Measurements from ENCODE around the gene SMPDL3A. TPM values are rescaled to one million over a fixed set of nuclear protein-coding genes. Genes with fewer than 3 reads are reported as not detected.
A peak's percentile ranks its signal among the peaks of the same experiment; 100 is the strongest.

The SMPDL3A gene
- total and polyA plus RNA-seq, 2 of the 13 experiments (the other 11 are each of a cell fraction or from before 2014, with no cell fraction given) = 7.8 to 17.3 TPM

DNA sequence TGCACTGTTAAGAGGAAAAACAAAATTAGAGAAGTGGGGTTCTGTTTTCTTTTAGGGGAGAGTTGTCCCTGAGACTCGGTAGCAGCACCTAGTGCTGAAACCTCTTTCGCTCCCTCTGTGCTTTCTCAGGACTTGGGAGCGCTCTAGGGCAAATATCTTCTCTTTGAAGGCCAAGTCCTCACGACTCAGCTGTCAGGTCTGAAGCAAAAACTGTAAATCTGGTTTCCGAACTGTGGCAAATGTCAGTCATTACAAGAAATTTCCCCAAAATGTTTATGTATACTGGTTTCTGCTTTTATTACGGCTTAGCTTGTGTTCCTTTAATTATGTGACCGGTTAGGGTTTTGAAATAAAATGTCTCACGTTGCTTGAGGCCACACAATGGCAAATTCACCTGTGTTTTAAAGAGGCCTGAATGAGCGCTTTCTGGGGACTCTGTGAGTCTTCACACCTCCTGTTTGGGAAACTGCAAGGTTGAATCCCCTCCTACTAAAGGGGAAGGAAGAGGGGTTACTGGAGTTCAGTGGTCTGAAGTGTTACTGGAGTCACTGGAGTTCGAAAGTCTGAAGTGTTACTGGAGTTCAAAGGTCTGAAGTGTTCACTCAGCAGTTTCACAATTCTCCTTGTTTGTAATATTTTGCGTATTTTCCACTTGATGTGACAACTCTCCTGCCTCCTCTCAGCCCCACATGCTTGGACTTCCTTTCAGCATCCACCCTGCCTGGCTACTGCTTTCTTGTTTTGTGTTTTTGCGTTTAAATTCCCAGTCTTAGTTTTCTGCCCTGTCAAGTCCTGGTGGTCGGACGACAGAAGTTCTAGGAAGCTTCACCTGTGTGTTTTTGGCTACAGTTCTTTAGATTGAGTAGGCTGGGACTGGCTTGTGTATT lies 1.6 kb downstream of the SMPDL3A start (continued):
- TF ChIP-seq FOXO4 (CRISPR knock-in tag; conservative IDR thresholded peaks at IDR 0.05) = no peak
- TF ChIP-seq, protein P1, sequence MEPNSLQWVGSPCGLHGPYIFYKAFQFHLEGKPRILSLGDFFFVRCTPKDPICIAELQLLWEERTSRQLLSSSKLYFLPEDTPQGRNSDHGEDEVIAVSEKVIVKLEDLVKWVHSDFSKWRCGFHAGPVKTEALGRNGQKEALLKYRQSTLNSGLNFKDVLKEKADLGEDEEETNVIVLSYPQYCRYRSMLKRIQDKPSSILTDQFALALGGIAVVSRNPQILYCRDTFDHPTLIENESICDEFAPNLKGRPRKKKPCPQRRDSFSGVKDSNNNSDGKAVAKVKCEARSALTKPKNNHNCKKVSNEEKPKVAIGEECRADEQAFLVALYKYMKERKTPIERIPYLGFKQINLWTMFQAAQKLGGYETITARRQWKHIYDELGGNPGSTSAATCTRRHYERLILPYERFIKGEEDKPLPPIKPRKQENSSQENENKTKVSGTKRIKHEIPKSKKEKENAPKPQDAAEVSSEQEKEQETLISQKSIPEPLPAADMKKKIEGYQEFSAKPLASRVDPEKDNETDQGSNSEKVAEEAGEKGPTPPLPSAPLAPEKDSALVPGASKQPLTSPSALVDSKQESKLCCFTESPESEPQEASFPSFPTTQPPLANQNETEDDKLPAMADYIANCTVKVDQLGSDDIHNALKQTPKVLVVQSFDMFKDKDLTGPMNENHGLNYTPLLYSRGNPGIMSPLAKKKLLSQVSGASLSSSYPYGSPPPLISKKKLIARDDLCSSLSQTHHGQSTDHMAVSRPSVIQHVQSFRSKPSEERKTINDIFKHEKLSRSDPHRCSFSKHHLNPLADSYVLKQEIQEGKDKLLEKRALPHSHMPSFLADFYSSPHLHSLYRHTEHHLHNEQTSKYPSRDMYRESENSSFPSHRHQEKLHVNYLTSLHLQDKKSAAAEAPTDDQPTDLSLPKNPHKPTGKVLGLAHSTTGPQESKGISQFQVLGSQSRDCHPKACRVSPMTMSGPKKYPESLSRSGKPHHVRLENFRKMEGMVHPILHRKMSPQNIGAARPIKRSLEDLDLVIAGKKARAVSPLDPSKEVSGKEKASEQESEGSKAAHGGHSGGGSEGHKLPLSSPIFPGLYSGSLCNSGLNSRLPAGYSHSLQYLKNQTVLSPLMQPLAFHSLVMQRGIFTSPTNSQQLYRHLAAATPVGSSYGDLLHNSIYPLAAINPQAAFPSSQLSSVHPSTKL (CRISPR knock-in tag; IDR thresholded peaks at IDR 0.05) = peak; percentile 93
- TF ChIP-seq NCOA5 (CRISPR knock-in tag; IDR thresholded peaks at IDR 0.05) = 0 out of 2 replicates have a peak, but pooled peaks have one; percentile 11
- no peak for TF ChIP-seq SMARCE1 (IDR thresholded peaks at IDR 0.05; ENCODE audit: borderline replicate concordance)
- TF ChIP-seq NCOA1 (CRISPR knock-in tag; IDR thresholded peaks at IDR 0.05) = no peak
- no peak for TF ChIP-seq ZNF460 (CRISPR knock-in tag; IDR thresholded peaks at IDR 0.05; ENCODE audit: borderline replicate concordance)
- TF ChIP-seq SNAPC2 (CRISPR knock-in tag; IDR thresholded peaks at IDR 0.05) = no peak
- TF ChIP-seq MLLT10 (CRISPR knock-in tag; IDR thresholded peaks at IDR 0.05) = no peak
- TF ChIP-seq ZNF276 (CRISPR knock-in tag; IDR thresholded peaks at IDR 0.05; ENCODE audit: low read depth) = no peak
- no peak for TF ChIP-seq TCF12 (IDR thresholded peaks at IDR 0.05)
- TF ChIP-seq TCF12 (CRISPR knock-in tag; IDR thresholded peaks at IDR 0.05) = no peak
- TF ChIP-seq ZBTB7B (CRISPR knock-in tag; IDR thresholded peaks at IDR 0.05) = peak; percentile 64
- TF ChIP-seq MZF1 (CRISPR knock-in tag; IDR thresholded peaks at IDR 0.05; ENCODE audit: borderline replicate concordance) = no peak
- TF ChIP-seq, protein P2, sequence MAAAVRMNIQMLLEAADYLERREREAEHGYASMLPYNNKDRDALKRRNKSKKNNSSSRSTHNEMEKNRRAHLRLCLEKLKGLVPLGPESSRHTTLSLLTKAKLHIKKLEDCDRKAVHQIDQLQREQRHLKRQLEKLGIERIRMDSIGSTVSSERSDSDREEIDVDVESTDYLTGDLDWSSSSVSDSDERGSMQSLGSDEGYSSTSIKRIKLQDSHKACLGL (CRISPR knock-in tag; IDR thresholded peaks at IDR 0.05) = no peak
- no peak; the same call in 1 of the 2 replicates for TF ChIP-seq CBFB (CRISPR knock-in tag; IDR thresholded peaks at IDR 0.05)
- TF ChIP-seq ZNF207 (IDR thresholded peaks at IDR 0.05; ENCODE audit: borderline replicate concordance) = no peak
- no peak for TF ChIP-seq ZNF766 (CRISPR knock-in tag; IDR thresholded peaks at IDR 0.05; ENCODE audit: borderline replicate concordance)
- TF ChIP-seq ZNF7 (CRISPR knock-in tag; IDR thresholded peaks at IDR 0.05) = no peak
- no peak; the same call in 1 of the 2 replicates for TF ChIP-seq CREB1 (IDR thresholded peaks at IDR 0.05)
- TF ChIP-seq CREB1 (CRISPR knock-in tag; IDR thresholded peaks at IDR 0.05) = no peak
- TF ChIP-seq ZNF788 (CRISPR knock-in tag; IDR thresholded peaks at IDR 0.05; ENCODE audit: borderline replicate concordance) = no peak
- no peak for TF ChIP-seq ZBTB38 (CRISPR knock-in tag; IDR thresholded peaks at IDR 0.05)
- TF ChIP-seq FOXA3 (CRISPR knock-in tag; IDR thresholded peaks at IDR 0.05) = peak; percentile 81
